Endothelial cell (in vitro differentiated cells): ENCODE results near the gene COL19A1. TPM values are rescaled to one million over a fixed set of nuclear protein-coding genes. Genes with fewer than 3 reads are reported as not detected.

Experiments
- DNase-seq: peaks from one replicate; pipeline ENCODE4 v3.0.0; 2021; ENCODE audit warnings: low spot score
- H3K27ac Mint-ChIP-seq: one replicate; pipeline ENCODE4 v1.8.0; 2021; ENCODE audit warnings: mixed read lengths, inconsistent platforms; ENCODE audit not compliant: unreplicated experiment
- H3K27me3 Mint-ChIP-seq: one replicate; pipeline ENCODE4 v1.8.0; 2021; ENCODE audit warnings: mild to moderate bottlenecking, moderate library complexity, mixed read lengths, inconsistent platforms; ENCODE audit not compliant: unreplicated experiment
- H3K36me3 Mint-ChIP-seq: one replicate; pipeline ENCODE4 v1.8.0; 2021; ENCODE audit warnings: mild to moderate bottlenecking, low read depth, mixed read lengths, inconsistent platforms; ENCODE audit not compliant: unreplicated experiment
- H3K4me1 Mint-ChIP-seq: one replicate; pipeline ENCODE4 v1.8.0; 2021; ENCODE audit warnings: mild to moderate bottlenecking, mixed read lengths, inconsistent platforms; ENCODE audit not compliant: unreplicated experiment
- H3K4me3 Mint-ChIP-seq: one replicate; pipeline ENCODE4 v1.8.0; 2021; ENCODE audit warnings: mild to moderate bottlenecking, mixed read lengths, inconsistent platforms; ENCODE audit not compliant: unreplicated experiment
- H3K9me3 Mint-ChIP-seq: one replicate; pipeline ENCODE4 v1.8.0; 2021; ENCODE audit warnings: mixed read lengths, inconsistent platforms; ENCODE audit not compliant: unreplicated experiment
- total RNA-seq: library from RNA; stranded (reverse); fragmentation: NEBNext Ultra II Directional; extraction: Animal tissue kit (Norgen Biotek cat#: 25700); gene quantifications from one replicate; pipeline ENCODE4 v1.2.1, GENCODE V29; 2021; ENCODE audit not compliant: unreplicated experiment
- TF ChIP-seq, protein P1 (sequence below): fragments of 200-600 bp; sonication (generic); IDR thresholded peaks from one replicate; pipeline ENCODE4 v1.5.0; 2021; ENCODE audit warnings: antibody characterized with exemption; ENCODE audit not compliant: unreplicated experiment

The COL19A1 gene
- total RNA-seq, 1 donor from 2014 or later: 0.33 TPM

DNA sequence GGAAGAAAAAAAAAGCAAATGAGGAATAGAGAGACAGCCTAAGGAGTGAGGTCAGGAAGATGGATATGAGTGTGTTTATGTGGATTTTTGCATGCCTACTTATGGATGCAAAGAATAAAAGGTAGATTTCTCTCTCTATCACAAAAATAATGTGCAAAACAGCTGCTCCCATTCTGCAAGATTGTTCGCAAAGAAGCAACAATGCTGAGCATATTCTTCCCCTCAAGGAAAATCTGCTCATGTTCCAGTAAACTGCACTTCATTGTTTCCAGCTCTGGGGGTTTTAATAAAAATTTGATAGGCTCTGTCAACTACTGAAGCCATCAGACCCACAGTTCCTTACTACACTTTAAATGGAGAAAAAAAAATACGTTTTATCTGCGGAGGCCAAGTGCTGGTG lies 259.2 kb downstream of the COL19A1 start:
- no peaks in the 10 kb centered on the region for H3K36me3 Mint-ChIP-seq
- H3K4me3 Mint-ChIP-seq: no peak overlapping the region
- H3K9me3 Mint-ChIP-seq: no peaks in the 10 kb centered on the region
- H3K27me3 Mint-ChIP-seq: no peaks in the 10 kb centered on the region
- H3K27ac Mint-ChIP-seq: no peak overlapping the region
- no peaks in the 10 kb centered on the region for H3K4me1 Mint-ChIP-seq
- DNase-seq: no peak
- TF ChIP-seq, protein P1, sequence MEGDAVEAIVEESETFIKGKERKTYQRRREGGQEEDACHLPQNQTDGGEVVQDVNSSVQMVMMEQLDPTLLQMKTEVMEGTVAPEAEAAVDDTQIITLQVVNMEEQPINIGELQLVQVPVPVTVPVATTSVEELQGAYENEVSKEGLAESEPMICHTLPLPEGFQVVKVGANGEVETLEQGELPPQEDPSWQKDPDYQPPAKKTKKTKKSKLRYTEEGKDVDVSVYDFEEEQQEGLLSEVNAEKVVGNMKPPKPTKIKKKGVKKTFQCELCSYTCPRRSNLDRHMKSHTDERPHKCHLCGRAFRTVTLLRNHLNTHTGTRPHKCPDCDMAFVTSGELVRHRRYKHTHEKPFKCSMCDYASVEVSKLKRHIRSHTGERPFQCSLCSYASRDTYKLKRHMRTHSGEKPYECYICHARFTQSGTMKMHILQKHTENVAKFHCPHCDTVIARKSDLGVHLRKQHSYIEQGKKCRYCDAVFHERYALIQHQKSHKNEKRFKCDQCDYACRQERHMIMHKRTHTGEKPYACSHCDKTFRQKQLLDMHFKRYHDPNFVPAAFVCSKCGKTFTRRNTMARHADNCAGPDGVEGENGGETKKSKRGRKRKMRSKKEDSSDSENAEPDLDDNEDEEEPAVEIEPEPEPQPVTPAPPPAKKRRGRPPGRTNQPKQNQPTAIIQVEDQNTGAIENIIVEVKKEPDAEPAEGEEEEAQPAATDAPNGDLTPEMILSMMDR: no peak

DNA sequence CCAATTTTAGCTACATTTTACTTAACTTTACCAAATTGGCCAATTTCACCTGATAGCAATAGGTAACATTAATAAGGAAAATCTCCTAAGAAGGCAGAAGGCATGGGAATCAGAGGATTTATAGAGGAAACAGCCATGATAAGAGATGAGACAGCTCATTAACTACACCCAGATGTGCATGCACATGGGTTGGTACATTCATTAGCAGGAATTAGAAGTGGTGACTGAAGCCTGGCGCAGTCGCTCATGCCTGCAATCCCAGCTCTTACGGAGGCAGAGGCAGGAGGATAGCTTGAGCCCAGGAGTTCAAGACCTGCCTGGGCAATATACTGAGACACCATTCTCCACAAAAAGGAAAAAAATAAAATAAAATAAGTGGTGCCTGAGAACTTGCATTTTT lies 263.0 kb downstream of the COL19A1 start:
- H3K27ac Mint-ChIP-seq: no peak overlapping the region
- TF ChIP-seq, protein P1: no peak
- no peaks in the 10 kb centered on the region for H3K4me1 Mint-ChIP-seq
- no peaks in the 10 kb centered on the region for H3K36me3 Mint-ChIP-seq
- no peaks in the 10 kb centered on the region for H3K27me3 Mint-ChIP-seq
- H3K4me3 Mint-ChIP-seq: no peak overlapping the region
- no peaks in the 10 kb centered on the region for H3K9me3 Mint-ChIP-seq
- DNase-seq: no peak

DNA sequence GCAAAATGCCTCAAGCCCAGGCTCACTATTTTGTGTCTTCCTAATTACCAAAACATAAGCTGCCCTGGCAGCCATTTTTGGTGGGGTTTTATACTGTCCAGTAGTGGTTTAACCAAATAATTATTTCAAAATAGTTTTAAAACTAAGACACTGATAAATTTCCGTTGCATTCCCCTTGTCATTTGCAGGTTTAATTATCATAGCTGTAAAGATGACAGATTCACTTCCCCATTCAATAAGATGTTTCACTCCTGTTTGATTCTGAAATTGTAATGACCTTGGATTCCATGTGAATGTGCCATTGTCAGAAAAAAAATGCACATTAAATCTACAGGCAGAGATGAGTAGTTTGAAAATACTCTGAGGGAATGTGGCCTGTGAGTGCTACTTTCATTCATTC lies 264.5 kb downstream of the COL19A1 start:
- Mint-ChIP-seq H3K27ac (no peak overlapping the region), H3K27me3 (no peaks in the 10 kb centered on the region), H3K36me3 (no peaks in the 10 kb centered on the region), H3K9me3 (no peaks in the 10 kb centered on the region), H3K4me1 (no peaks in the 10 kb centered on the region), H3K4me3 (no peak overlapping the region)
- TF ChIP-seq, protein P1: no peak
- DNase-seq: no peak

DNA sequence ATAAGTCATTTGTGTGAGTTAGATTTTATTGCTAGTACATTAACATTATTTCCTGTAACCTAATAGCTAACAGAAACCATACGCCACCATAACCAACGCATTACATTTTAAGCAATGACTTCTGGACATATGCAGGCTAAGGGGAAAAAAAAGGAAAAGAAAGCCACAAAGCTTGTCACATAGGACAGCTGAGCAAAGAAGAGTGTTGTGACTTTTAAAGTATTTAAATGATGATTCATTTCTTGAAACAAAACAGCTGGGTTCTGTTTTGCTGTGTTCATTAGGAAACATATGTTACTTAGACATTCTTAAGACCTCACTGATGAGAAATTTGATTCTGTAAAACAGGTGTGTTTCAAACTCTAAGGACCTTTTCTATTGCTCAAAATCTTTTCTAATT lies 265.2 kb downstream of the COL19A1 start:
- Mint-ChIP-seq H3K9me3 (no peaks in the 10 kb centered on the region), H3K4me3 (no peak overlapping the region), H3K36me3 (no peaks in the 10 kb centered on the region), H3K27me3 (no peaks in the 10 kb centered on the region), H3K27ac (no peak overlapping the region), H3K4me1 (no peaks in the 10 kb centered on the region)
- TF ChIP-seq, protein P1: no peak
- no peak for DNase-seq

DNA sequence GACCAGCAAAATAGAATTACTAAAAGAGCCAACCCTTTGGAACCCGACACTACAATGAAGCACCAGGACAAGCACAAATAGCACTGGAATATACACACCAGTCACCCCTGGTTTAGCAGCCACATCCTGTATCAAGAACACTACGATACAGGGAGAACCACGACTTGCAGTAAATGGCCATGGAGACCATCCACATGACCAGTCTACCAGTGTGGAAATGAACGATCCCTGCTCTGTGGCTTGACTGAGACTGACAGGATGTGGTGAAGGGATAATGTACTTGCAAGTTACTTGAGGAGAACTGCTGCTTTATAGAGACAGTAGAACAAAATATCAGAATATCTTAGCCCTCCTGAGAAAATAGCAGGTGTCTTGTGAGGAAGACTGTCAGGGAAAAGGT lies 266.9 kb downstream of the COL19A1 start:
- no peak overlapping the region for H3K4me3 Mint-ChIP-seq
- no peaks in the 10 kb centered on the region for H3K27me3 Mint-ChIP-seq

More for the DNA sequence above, 266.9 kb downstream of the COL19A1 start:
- TF ChIP-seq, protein P1: no peak
- Mint-ChIP-seq H3K4me1 (no peaks in the 10 kb centered on the region), H3K27ac (no peak overlapping the region), H3K36me3 (no peaks in the 10 kb centered on the region), H3K9me3 (no peaks in the 10 kb centered on the region)
- no peak for DNase-seq
